NK-92 (cell line): ENCODE results near the gene GTF2A1L.
"Not testable (repeated sequence)": the region's sequence is repeated elsewhere in the genome, so short reads cannot be mapped to it uniquely, and the experiment has no call there.

ENCODE experiments used
- DNase-seq: peaks from one replicate; lab custom pipeline; 2025; ENCODE audit not compliant: unreplicated experiment; lab: John Stamatoyannopoulos, UW

GTF2A1L gene

GRCh38 chr2:48605482-48606175, 12.0 kb upstream of the GTF2A1L start:
- no peak for DNase-seq

GRCh38 chr2:48607307-48608014, 10.2 kb upstream of the GTF2A1L start:
- no peak for DNase-seq

- no peak for DNase-seq
These were observed 4.4 kb upstream of the GTF2A1L start for GRCh38 chr2:48613211-48613610.

- DNase-seq, result not testable (repeated sequence)
These were observed 3.1 kb upstream of the GTF2A1L start for GRCh38 chr2:48614581-48614980.

- DNase-seq, result no peak
These were observed 1.9 kb downstream of the GTF2A1L start for GRCh38 chr2:48619526-48619925.

- DNase-seq, result no peak
These were observed 2.9 kb downstream of the GTF2A1L start for GRCh38 chr2:48620604-48621003.

GRCh38 chr2:48622691-48623090, 5.0 kb downstream of the GTF2A1L start:
- not testable (repeated sequence) for DNase-seq

GRCh38 chr2:48624696-48625095, 7.0 kb downstream of the GTF2A1L start:
- no peak for DNase-seq

- DNase-seq, result no peak
These were observed 8.4 kb downstream of the GTF2A1L start for GRCh38 chr2:48626047-48626446.

- DNase-seq, result no peak
These were observed 15.5 kb downstream of the GTF2A1L start for GRCh38 chr2:48633143-48633542.

GRCh38 chr2:48635786-48636185, 18.1 kb downstream of the GTF2A1L start:
- DNase-seq, result no peak

GRCh38 chr2:48638261-48638660, 20.6 kb downstream of the GTF2A1L start:
- no peak for DNase-seq

GRCh38 chr2:48651158-48651790, 33.6 kb downstream of the GTF2A1L start:
- DNase-seq, result no peak

- DNase-seq, result no peak
These were observed 51.3 kb downstream of the GTF2A1L start for GRCh38 chr2:48668992-48669391.

GRCh38 chr2:48673581-48673980, 55.9 kb downstream of the GTF2A1L start:
- no peak for DNase-seq

GRCh38 chr2:48674933-48675332, 57.3 kb downstream of the GTF2A1L start:
- DNase-seq, result no peak

- no peak for DNase-seq
These were observed 59.8 kb downstream of the GTF2A1L start for GRCh38 chr2:48677450-48677849.

GRCh38 chr2:48685126-48685525, 67.5 kb downstream of the GTF2A1L start:
- DNase-seq, result no peak

GRCh38 chr2:48691935-48692691, 74.5 kb downstream of the GTF2A1L start:
- no peak for DNase-seq

GRCh38 chr2:48693066-48693465, 75.4 kb downstream of the GTF2A1L start:
- DNase-seq, result no peak

- no peak for DNase-seq
These were observed 76.0 kb downstream of the GTF2A1L start for GRCh38 chr2:48693645-48694044.
